SK-N-MC (cell line): ENCODE measurements around the gene NEDD1.

Experiments used
- EZH2 ChIP-seq: fragments of 200-600 bp; sonication (generic); IDR thresholded peaks from one replicate; pipeline ENCODE4 v1.6.1; 2017; ENCODE audit warnings: antibody characterized with exemption
- POLR2AphosphoS5 ChIP-seq: IDR thresholded peaks from 2 replicates; pipeline ENCODE4 v1.6.1; 2012; ENCODE audit warnings: mild to moderate bottlenecking, low read depth, low read length, borderline replicate concordance

- TF ChIP-seq EZH2 (no peak), POLR2AphosphoS5 (no peak)
Measured at GRCh38 chr12:96883571-96883970, 23.5 kb upstream of the NEDD1 start.
